ENCODE results near the gene SF3B5. TPM values are rescaled to one million over a fixed set of nuclear protein-coding genes. Genes with fewer than 3 reads are reported as not detected.
"Not testable (repeated sequence)": the region's sequence is repeated elsewhere in the genome, so short reads cannot be mapped to it uniquely, and the experiment has no call there.

Gene SF3B5
- total RNA-seq, 1 experiment from 2014 or later = 186 TPM

DNA sequence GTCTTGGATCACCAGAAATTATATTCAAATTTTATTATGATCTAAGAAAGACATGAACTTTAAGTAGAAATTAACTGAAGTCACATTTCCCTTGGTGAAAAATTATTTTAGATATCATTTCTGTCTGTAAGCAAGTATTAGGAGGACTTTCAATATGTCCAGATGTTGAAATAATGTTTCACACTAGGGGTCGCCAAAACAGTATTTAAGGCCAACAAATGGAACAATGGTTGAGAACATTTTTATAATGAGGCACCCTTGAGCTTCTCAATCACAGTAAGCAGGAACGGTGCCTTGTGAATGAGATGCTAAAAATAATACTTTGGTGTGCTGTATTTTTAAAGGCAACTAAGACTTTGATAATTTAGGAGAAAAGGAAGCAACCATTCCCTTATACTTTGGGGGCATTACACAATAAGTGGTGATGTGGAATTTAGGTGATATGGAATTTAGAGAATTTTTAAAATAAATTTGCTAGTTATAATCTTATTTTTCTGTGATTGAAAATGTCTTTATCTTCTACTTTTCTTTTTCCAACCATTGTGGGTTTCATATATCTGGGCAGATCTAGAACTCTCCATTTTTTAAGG lies 9.6 kb upstream of the SF3B5 start:
- DNase-seq (ENCODE audit: low read depth) = peak; percentile 86

DNA sequence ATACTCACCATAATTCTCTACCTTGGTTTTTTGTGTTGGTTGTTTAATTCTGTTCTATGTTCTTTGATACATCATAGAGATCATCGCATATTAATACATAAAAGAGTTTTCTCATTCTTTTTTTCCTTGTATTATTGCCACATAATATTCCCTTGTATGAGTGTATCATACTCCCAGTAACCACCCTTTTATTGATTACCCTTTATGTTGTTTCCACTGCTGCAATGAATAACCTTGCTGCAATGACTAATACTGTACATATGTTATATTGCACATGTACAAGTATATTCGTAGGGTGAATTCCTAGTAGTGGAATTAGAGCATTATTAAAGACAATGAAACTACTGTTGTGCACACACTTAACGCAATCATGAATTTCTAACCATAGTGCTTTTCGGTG lies 9.1 kb upstream of the SF3B5 start:
- DNase-seq (ENCODE audit: low read depth) = no peak

DNA sequence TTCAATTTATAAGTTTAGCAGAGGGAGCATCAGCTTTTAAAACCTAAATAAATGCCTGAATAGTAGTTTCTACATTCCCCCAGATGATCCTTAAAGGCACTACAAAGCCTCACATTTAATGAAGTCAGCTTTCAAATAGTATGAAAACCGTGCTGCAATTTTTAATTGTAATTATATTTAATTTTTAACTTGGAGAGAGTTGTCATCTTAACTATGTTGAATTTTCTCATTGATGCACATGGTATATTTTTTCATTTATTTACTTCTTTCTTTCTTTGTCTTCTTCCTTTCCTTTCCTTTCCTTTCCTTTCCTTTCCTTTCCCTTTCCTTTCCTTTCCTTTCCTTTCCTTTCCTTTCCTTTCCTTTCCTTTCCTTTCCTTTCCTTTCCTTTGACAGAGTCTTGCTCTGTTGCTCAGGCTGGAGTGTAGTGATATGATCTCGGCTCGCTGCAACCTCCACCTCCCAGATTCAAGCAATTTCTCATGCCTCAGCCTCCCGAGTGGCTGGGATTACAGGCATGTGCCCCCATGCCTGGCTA lies 7.7 kb upstream of the SF3B5 start:
- no peak for DNase-seq (ENCODE audit: low read depth)

DNA sequence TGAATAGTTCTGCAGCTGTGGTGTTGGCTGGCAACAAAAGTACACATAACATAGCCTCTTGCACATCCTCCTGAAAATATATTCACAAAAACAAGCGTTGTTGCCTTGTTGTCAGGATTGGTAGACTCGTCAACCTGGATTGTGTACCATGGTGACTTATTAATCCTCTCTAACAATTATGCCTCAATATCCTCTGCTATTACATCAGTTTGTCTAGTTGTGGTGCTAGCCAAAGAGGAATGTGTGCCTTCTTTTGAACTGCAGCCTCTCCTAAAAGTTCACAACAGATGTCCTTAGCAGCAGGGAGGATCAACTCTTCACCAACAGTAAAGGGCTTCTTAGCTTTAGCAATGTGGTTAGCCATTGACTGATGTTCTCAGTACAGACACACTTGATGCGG lies 3.6 kb upstream of the SF3B5 start:
- DNase-seq (ENCODE audit: low read depth) = peak; percentile 30

DNA sequence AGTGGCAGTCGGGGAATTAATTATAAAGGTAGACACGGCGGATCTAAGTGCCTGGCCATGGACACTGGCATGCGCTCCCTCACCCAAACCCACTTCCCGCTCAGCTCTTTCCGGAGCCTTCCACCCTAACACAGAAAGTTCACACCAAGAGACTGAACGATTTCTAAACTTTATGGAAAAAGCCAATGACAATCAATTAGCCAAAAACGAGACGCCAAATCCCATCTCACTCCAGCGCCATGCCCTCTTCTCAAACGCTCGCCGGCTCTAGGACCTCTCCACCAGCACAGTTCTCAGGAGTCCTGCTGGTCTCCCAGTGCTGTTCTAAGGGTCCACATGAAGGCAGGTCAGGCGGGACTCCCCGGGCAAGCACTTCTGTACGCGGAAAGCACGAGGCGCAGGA lies 641 bp downstream of the SF3B5 start:
- DNase-seq (ENCODE audit: low read depth) = no peak

DNA sequence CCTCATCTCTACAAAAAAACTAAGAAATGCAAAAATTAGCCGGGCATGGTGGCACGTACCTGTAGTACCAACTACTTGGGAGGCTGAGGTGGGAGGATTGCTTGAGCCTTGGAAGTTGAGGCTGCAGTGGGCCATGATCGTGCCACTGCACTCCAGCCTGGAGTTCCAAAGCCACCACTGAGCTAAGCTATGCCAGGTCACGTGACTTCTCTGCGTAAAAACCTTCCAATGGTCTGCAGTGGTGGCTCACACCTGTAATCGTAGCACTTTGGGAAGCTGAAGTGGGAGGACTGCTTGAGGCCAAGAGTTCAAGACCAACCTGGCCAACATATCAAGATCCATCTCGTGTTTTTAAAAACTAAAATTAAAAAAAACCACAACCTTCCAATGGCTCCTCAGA lies 1.7 kb downstream of the SF3B5 start:
- DNase-seq (ENCODE audit: low read depth) = no peak

DNA sequence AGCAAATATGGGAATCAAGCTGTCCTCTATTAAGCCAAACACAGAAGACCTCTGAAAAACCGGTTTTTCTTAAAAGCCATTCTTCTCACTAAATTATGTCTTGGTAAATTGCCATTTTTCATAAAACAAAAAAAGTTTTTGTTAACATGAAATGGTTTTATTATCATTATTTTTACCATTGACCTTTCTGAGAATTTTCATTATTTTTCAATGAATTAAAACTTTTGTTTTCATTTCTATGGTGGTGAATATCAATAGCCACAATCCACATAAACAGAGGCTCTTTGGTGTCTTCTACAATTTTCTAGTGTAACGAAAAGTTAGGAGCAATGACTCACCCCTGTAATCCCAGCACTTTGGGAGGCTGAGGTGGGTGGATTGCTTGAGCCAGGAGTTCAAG lies 2.1 kb downstream of the SF3B5 start:
- DNase-seq (ENCODE audit: low read depth) = no peak

DNA sequence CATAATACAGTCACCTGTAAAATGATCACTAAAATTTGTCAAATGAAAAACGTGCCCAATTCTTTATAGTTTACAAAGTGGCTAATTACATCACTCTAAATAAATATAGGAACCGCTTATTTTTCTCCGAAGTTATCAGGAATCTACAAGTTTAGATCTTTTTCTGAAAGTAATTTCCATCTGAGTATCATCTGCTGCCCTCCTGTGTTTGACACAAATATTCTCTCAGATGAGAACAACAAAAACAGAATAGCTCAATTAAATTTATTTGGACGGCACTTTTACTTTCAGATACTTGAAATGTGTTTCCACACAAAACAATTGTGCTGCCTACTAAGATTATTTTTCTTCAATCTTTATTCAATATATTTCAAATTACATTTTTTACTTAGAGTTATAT lies 5.0 kb downstream of the SF3B5 start:
- no peak for DNase-seq (ENCODE audit: low read depth)

DNA sequence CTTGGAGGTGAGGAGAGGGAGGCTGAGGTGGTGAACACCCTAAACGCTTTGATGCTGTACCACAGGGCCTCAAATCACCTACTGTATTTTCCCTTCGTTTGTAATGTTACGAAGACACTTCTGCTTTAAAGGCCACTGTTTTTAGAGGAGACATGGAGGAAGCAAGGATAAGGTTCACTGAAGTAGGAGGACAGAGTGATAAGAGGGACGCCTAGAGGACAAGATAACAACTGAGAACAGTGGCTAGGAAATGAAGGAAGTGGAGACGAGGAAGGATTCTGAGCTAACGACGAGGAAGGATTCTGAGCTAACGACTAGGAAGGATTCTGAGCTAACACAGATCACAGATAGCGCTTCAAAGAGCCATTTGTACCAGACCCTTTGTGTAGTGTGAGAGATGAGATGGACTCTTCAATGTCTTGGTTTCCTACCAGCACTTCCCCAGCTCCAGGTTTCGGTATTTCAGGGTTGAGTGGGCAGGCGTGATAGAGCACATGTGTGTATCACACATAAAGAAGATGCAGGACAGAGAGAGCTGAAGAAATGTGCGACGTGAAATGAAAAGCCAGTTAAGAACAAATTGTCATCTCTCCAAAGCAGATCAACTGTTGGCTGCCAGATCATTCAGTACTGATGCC lies 7.5 kb downstream of the SF3B5 start:
- no peak for DNase-seq (ENCODE audit: low read depth)

DNA sequence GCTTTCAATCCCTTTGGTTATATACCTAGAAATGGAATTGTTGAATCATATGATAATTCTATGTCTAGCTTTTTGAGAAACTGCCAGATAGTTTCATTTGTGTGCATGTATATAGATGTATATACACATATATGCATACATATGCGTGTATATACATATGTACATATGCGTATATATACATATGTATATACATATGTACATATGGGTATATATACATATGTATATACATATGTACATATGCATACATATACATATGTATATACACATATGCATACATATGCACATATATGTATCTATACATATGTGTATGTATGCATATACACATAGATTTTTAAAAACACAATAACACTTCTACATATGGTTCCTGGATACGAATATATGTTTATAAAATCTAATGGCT lies 8.4 kb downstream of the SF3B5 start:
- no peak for DNase-seq (ENCODE audit: low read depth)

DNA sequence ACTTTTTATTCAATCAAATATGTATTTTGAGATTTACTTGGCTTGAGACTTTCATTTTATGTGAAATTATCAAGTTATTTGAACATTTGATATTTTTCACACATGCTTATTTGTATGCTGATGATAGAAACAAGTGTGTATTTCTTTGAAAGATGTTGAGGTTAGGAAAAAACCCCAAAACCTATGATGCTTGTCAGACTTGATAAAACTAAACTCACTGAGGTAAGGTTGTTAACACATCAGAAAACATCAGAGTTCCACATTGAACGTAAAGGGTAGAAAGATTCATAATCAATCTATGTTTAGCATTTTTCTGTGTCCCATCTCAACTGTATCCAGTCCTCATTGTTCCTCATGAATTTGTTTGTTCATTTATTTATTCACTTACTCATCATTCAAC lies 12.2 kb downstream of the SF3B5 start:
- no peak for DNase-seq (ENCODE audit: low read depth)

DNA sequence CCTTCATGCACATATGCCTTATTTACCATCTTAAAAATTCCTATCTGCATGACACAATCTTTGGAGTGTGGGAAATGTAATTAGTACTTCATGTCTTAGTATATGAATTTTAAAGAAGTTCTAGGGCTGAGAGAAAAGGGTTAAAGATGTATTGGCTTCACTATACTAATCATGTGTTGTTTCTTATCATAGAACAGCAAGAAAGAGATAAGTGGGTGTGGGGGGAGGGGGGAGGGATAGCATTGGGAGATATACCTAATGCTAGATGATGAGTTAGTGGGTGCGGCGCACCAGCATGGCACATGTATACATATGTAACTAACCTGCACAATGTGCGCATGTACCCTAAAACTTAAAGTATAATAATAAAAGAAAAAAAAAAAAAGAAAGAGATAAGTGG lies 13.0 kb downstream of the SF3B5 start:
- DNase-seq (ENCODE audit: low read depth) = not testable (repeated sequence)

DNA sequence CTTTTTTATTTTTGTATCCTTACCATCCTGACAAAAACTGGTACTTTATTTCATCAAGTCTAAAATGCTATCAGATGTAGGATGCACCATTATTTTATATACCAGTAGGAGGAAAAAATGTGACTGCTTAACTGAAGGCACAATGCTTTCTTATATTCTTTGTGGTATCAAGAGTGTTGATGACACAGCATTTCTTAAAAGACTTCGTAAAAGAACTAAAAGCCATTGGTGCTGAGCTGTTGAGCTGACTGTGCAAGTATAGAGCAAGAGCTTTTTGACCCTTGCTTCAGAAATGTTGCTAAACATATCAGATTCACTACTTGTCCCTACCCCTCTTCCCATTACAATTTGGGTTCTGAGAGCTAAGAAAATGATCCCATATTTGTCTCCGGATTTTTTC lies 17.5 kb downstream of the SF3B5 start:
- DNase-seq (ENCODE audit: low read depth) = no peak

DNA sequence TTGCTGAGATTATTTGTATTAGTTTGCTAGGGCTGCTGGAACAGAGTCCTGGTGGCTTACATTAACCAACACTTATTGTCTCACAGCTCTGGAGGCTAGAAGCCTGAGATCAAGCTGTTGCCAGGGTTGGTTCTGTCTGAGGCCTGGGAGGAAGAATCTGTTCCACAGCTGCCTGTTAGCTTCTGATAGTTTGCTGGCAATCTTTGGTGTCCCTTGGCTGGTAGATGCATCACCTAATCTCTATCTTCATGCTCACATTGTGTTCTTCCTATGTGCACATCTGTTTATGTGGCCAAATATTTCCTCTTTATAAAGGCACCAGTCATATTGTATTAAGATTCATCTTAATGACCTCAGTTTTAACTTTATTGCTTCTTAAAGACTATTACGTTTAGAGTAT lies 19.5 kb downstream of the SF3B5 start:
- DNase-seq (ENCODE audit: low read depth) = no peak

DNA sequence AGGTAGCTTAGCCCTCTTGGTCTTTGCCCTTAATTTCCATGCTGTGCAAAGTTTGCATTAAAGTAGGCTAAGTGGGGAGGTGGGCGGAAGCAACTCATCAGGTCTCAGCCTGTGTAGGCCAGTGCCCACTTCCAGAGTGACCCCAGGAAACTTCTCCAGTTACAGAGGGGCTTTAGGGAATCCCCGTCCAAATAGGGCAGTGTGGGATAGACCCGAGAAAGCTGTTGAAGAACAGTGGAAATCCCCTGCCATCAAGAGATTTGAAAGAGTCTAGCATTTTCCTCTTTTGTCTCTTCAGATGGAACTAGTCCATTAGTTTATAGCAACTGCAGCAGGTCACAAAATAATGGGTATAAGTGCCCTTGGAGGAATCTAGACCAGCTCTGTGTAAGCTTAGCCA lies 20.2 kb downstream of the SF3B5 start:
- no peak for DNase-seq (ENCODE audit: low read depth)

DNA sequence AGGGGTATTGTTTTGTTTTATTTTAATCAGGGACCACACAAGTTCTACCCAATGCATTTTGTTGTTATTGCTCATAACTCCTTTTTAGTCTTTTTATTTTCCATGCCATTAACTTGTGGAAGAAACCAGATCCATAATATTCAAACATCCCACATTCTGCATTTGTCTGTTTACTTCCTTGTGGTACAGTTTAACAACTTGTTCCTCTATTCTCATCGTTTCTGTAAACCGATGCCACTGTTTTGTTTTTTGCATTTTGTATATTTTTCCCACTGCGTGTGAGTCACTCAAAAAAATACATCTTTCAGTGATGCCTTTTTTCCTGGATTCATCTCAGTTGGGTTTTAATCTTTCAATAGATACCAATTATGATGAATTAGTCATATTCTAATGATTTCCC lies 22.3 kb downstream of the SF3B5 start:
- no peak for DNase-seq (ENCODE audit: low read depth)

DNA sequence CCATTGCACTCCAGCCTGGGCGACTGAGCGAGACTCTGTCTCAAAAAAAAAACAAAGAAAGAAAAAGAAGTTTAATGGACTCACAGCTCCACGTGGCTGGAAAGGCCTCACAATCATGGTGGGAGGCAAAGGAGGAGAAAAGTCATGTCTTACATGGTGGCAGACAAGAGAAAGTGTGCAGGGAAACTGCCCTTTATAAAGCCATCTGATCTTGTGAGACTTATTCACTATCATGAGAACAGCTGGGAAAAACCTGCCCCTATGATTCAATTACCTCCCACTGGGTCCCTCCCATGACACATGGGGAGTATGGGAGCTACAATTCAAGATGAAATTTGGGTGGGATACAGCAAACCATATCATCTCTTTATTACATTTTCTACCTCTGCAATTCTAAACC lies 25.9 kb downstream of the SF3B5 start:
- DNase-seq (ENCODE audit: low read depth) = no peak

DNA sequence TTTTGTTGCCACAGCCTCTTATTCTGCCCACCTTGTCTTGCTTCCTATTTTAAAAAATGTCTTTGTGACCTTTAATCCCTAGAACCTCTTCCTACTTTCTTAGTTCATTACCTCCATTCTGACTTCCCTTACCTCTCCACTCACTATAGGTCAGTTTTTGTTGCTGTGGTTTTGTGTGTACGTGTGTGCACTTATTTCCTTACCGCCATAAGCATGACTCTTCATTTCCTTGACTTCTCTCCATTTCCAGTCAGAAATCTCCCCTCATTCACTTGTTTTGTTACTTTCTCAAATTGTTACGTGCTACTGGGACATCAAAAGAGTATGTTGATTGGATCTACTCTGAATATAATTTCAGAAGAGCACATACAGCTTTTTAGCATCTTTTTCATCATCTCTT lies 26.6 kb downstream of the SF3B5 start:
- no peak for DNase-seq (ENCODE audit: low read depth)

DNA sequence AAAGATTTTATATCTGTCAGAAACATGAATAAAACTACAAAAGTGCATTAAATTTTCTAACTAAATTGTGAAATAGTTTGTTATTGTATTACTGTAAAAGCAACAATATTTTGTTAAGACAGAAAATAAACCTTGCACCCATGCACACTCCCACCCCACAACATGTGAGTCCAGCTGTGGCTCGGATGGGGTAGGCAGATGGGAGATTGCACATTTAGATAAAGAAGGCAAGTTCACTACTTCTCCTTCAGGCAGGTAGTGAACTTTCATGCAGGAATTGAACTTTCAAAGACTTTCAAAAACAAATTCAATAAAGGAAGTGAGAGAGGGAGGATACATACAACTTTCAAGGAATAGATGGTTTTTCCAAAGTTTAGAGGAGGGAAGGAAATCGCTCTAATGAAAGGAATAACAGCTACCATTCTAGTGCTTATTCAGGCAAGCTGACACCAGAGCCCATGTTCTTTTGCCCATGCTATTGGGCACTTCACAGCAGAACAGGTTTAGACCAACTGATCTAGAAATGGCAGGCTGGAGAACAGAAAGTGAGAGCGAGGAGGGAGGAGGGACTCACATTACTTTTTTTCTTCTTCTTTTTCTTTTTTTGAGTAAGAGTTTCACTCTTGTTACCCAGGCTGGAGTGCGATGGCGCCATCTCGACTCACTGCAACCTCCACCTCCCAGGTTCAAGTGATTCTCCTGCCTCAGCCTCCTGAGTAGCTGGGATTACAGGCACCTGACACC lies 28.5 kb downstream of the SF3B5 start:
- DNase-seq (ENCODE audit: low read depth) = no peak

DNA sequence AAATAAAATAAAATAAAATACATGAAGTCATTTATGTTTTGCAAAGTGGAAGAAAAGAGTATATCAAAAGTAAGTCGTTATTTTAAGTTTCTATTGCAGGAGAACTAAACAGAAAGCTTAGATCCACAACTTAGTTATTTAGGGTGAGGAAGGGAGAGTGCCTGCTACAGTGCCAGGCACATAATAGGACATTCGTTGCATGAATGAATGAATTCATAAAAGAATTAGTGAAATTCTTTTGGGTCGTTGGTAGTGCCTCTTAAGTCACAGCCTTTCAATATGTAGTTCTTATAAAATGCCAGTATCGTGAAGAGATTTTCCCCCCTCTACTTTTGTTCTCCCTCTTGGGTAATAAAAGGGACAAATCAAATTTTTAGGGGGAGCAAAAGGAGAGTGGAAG lies 29.1 kb downstream of the SF3B5 start:
- no peak for DNase-seq (ENCODE audit: low read depth)

DNA sequence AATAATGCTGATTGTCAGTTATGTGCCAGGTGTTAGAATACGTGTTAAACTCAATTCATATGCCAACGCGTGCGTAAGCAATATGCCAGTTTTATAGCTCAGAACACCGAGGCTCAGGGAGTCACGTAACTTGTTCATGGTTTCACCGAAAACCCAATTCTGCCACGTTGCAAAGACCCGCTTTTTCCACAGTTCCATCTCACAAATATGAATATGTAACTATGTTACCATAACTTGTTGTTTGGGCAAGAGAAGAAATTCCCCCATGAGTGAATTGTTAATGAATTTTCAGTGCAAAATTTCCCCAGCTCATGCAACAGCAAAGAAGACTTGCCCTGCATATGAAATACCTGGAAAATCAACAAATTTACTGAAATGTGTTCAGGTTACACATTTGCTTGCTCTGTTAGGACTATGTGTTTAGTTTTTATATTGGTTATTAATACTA lies 30.1 kb downstream of the SF3B5 start:
- no peak for DNase-seq (ENCODE audit: low read depth)

DNA sequence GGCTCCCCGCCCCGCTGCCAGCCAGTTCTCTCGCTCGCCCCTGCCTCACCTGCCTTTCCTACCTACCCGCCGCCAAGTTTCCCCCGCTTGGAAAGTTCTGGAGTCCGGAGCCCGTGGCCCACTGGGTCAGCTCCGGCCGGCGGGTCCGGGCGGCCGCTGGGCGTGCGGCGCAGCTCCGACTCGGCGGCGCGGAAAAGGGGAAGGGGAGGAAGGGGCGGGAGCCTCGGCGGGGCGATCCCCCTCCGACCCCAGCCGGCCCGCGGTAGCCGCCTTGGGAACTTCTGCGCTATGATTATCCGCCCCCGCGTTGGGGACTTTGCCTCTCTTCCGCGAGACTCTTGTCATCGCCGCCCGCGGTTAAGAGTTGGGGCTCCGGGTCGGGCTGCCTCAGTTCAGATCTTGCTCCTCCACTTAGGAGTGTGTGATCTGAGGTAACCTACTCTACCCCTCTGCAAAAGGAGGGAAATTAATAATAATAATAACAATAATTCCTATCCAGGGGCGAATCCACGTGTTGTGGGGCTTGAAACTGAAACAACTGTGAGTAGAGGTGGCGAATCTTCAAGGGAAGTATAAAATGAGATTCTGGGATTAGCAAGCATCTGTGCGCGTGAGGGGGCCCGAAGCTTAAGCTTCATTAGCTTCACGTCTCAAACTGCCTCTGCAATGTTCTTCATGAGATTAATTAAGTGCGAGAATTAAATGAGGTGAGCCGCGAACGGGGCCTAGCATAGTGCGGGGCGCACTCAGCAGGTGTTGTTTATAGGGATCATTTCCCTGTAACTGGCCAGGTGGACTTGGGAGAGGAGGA lies 30.8 kb downstream of the SF3B5 start:
- no peak for DNase-seq (ENCODE audit: low read depth)
